Right lobe of liver (tissue), 6 donors: ENCODE measurements around the gene GSG1L. TPM values are rescaled to one million over a fixed set of nuclear protein-coding genes. Genes with fewer than 3 reads are reported as not detected.

Experiments
- ATAC-seq, 4 donors: fragments of 200-7000 bp; cut with Tn5 transposase; one replicate each; pipeline ENCODE4 v1.9.1; 2020; ENCODE audit warnings: mild to moderate bottlenecking in 4 of 4, moderate library complexity in 4 of 4
- DNase-seq, 3 donors: peaks; one replicate each; pipeline ENCODE4 v3.0.0-alpha.2; 2020
- H3K27ac ChIP-seq, 3 donors: fragments of 200-600 bp; one replicate each; pipeline ENCODE4 v1.8.0; 2022
- H3K27me3 ChIP-seq, 2 donors: fragments of 200-600 bp; one replicate each; pipeline ENCODE4 v1.8.0; 2022
- H3K36me3 ChIP-seq, 4 donors: fragments of 200-600 bp; sonication (generic) in 1 of 4; one replicate each; pipeline versions ENCODE4 v1.5.1 to v1.8.0; 2017 to 2022; ENCODE audit warnings: control low read depth in 1 of 4
- H3K4me1 ChIP-seq, 4 donors: fragments of 200-600 bp; sonication (generic) in 1 of 4; one replicate each; pipeline versions ENCODE4 v1.5.1 to v1.8.0; 2017 to 2022; ENCODE audit warnings: control low read depth in 1 of 4
- H3K4me3 ChIP-seq, 3 donors: fragments of 200-600 bp; one replicate each; pipeline ENCODE4 v1.8.0; 2022
- H3K9me3 ChIP-seq, 4 donors: fragments of 200-600 bp; sonication (generic) in 1 of 4; one replicate each; pipeline versions ENCODE4 v1.5.1 to v1.8.0; 2017 to 2022; ENCODE audit warnings: control low read depth in 1 of 4
- CTCF ChIP-seq, 4 donors: fragments of 200-600 bp in 3 of 4; fragments of 450-650 bp in 1 of 4; IDR thresholded peaks; one replicate each; pipeline versions ENCODE4 v1.5.1 to v1.8.0; 2016 to 2022; ENCODE audit warnings: antibody characterized with exemption in 4 of 4, mild to moderate bottlenecking in 2 of 4
- POLR2A ChIP-seq: fragments of 450-650 bp; IDR thresholded peaks from one replicate; pipeline ENCODE4 v1.6.1; 2017; ENCODE audit warnings: antibody characterized with exemption, mild to moderate bottlenecking
- WGBS: methylation state at CpG from one replicate; pipeline ENCODE4 v1.1.6; 2018; ENCODE audit warnings: low coverage, low lambda C conversion rate; ENCODE audit not compliant: insufficient coverage; ENCODE audit errors: missing lambda C conversion rate; 5-methylcytosine and 5-hydroxymethylcytosine counted together
- intact Hi-C, 2 donors: fragments of 100-400 bp; cut with DNase I; formaldehyde crosslinking; loops; one replicate each; pipeline versions ENCODE4 v1.11.2 to v1.14.1; 2022
- total RNA-seq, 6 experiments: library from RNA; depleted of rRNA in 2 of 6; stranded (reverse); fragments of >200 nt in 2 of 6; fragmentation: NEBNext Ultra II Directional in 3 of 6; extraction: Animal tissue kit (Norgen Biotek cat#: 25700) in 3 of 6; gene quantifications; one replicate each; pipeline versions ENCODE4 v1.1.0 to v1.2.4, GENCODE V29; 2016 to 2023
- donor health status: DM: no; HTN: yes; CAD: no.
- donor health status: DM: no; HTN: no; CAD: no.
- donor health status: DM: no; HTN: no; CAD: no.
- donor health status: DM: no; HTN: yes; CAD: no.
- donor health status: DM: no; HTN: yes; CAD: no.

The GSG1L gene
- total RNA-seq, 6 experiments from 2014 or later, result 0.33 TPM; not detected in 5

GRCh38 chr16:27960619-27961295 is 102.8 kb downstream of the GSG1L start:
- H3K4me3 ChIP-seq, result no peak overlapping the region
- H3K36me3 ChIP-seq, result no peaks in the 10 kb centered on the region
- H3K4me1 ChIP-seq, result no peaks in the 10 kb centered on the region
- H3K9me3 ChIP-seq, result no peaks in the 10 kb centered on the region
- intact Hi-C loops, result no loop called here
- H3K27me3 ChIP-seq, result no peaks in the 10 kb centered on the region
- TF ChIP-seq CTCF (IDR thresholded peaks at IDR 0.05) (no peak), POLR2A (no peak)
- 75% methylated on average over 12 of the region's 17 CpGs for WGBS
- no peak overlapping the region for H3K27ac ChIP-seq
- DNase-seq (no peak), ATAC-seq (no peak)

- H3K27ac ChIP-seq, result no peak overlapping the region
- WGBS, result 23% methylated on average over 2 of the region's 4 CpGs
- H3K27me3 ChIP-seq, result no peaks in the 10 kb centered on the region
- DNase-seq (no peak), ATAC-seq (no peak)
- H3K4me3 ChIP-seq, result no peak overlapping the region
- H3K9me3 ChIP-seq, result no peaks in the 10 kb centered on the region
- intact Hi-C loops, result no loop called here
- TF ChIP-seq POLR2A, result no peak
- TF ChIP-seq CTCF (IDR thresholded peaks at IDR 0.05), result no peak
- no peaks in the 10 kb centered on the region for H3K4me1 ChIP-seq
- H3K36me3 ChIP-seq, result no peaks in the 10 kb centered on the region
Measured at GRCh38 chr16:27959914-27960313, 103.6 kb downstream of the GSG1L start.

- H3K9me3 ChIP-seq, result no peaks in the 10 kb centered on the region
- no peak for ATAC-seq
- no peak overlapping the region for H3K27ac ChIP-seq
- no peaks in the 10 kb centered on the region for H3K36me3 ChIP-seq
- H3K4me1 ChIP-seq, result no peaks in the 10 kb centered on the region
- intact Hi-C loops, result no loop called here
- H3K27me3 ChIP-seq, result no peaks in the 10 kb centered on the region
- 33% methylated on average over 3 of the region's 3 CpGs for WGBS
- no peak for DNase-seq
- TF ChIP-seq CTCF (IDR thresholded peaks at IDR 0.05) (no peak), POLR2A (no peak)
- no peak overlapping the region for H3K4me3 ChIP-seq
Measured at GRCh38 chr16:27954191-27954590, 109.3 kb downstream of the GSG1L start.

GRCh38 chr16:27952811-27953210 is 110.7 kb downstream of the GSG1L start:
- ATAC-seq (no peak), DNase-seq (no peak)
- TF ChIP-seq CTCF (IDR thresholded peaks at IDR 0.05) (no peak), POLR2A (no peak)
- H3K4me1 ChIP-seq, result no peaks in the 10 kb centered on the region
- no peaks in the 10 kb centered on the region for H3K27me3 ChIP-seq
- no peak overlapping the region for H3K4me3 ChIP-seq
- intact Hi-C loops, result no loop called here
- WGBS, result 67% methylated on average over 3 of the region's 3 CpGs
- no peaks in the 10 kb centered on the region for H3K9me3 ChIP-seq
- no peaks in the 10 kb centered on the region for H3K36me3 ChIP-seq
- no peak overlapping the region for H3K27ac ChIP-seq
